ENCODE data around the gene FBRSL1.
A peak's percentile ranks its signal among the peaks of the same experiment; 100 is the strongest.

FBRSL1 gene

GRCh38 chr12:132502149-132502881, 12.4 kb downstream of the FBRSL1 start:
- H3K4me3 ChIP-seq (replicated peaks in 1 of 2; ENCODE audit: low read depth in 2 of 2, low read length in 2 of 2), result no peak overlapping the region
- TF ChIP-seq, protein P1, sequence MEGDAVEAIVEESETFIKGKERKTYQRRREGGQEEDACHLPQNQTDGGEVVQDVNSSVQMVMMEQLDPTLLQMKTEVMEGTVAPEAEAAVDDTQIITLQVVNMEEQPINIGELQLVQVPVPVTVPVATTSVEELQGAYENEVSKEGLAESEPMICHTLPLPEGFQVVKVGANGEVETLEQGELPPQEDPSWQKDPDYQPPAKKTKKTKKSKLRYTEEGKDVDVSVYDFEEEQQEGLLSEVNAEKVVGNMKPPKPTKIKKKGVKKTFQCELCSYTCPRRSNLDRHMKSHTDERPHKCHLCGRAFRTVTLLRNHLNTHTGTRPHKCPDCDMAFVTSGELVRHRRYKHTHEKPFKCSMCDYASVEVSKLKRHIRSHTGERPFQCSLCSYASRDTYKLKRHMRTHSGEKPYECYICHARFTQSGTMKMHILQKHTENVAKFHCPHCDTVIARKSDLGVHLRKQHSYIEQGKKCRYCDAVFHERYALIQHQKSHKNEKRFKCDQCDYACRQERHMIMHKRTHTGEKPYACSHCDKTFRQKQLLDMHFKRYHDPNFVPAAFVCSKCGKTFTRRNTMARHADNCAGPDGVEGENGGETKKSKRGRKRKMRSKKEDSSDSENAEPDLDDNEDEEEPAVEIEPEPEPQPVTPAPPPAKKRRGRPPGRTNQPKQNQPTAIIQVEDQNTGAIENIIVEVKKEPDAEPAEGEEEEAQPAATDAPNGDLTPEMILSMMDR (IDR thresholded peaks at IDR 0.05; ENCODE audit: low read depth, low read length), result no peak
- DNase-seq (ENCODE audit: low read depth in 2 of 2), result no peak

DNA sequence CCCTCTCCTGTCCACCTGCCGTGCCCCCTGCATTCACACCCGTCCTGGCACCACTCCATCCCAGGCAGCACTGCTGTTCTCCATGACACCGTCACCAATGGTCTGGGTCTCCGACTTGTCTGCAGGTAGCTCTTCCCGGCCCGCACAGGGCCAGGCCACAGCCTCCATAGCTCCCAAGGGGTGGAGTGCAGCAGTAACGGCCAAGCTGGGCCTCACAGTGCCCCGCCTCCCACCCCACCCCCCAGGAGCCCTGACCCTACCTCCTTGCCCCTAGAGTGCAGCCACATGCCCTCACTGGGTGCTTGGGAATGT, 12.9 kb downstream of the FBRSL1 start:
- TF ChIP-seq, protein P1 (IDR thresholded peaks at IDR 0.05; ENCODE audit: low read depth, low read length), result no peak
- H3K4me3 ChIP-seq (replicated peaks in 1 of 2; ENCODE audit: low read depth in 2 of 2, low read length in 2 of 2), result no peak overlapping the region
- DNase-seq (ENCODE audit: low read depth in 2 of 2), result no peak

- peak in 1 of 2 donors; percentile 60 for DNase-seq (ENCODE audit: low read depth in 2 of 2)
- TF ChIP-seq, protein P1 (IDR thresholded peaks at IDR 0.05; ENCODE audit: low read depth, low read length), result no peak
- no peak overlapping the region for H3K4me3 ChIP-seq (replicated peaks in 1 of 2; ENCODE audit: low read depth in 2 of 2, low read length in 2 of 2)
Measured at GRCh38 chr12:132503618-132504204, 13.8 kb downstream of the FBRSL1 start.

GRCh38 chr12:132505105-132505851, 15.3 kb downstream of the FBRSL1 start:
- no peak overlapping the region for H3K4me3 ChIP-seq (replicated peaks in 1 of 2; ENCODE audit: low read depth in 2 of 2, low read length in 2 of 2)

DNA sequence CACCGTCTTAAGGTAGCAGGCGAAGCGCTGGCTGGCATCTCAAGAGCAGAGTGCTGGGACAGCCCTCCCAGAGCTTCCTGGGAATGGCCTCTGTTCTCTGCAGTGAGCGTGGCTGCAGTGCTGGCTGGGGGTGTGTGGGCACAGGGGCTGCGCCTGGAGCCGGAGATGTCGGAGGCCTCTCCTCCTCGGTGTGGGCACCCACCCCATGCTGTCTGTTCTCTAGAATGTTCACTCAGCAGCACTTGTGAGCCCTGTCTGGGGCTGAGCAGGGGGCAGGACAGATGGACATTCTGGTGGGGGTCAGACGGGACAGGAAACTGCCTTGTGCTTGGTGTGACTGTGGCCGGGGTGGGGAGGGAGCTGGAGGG, 15.9 kb downstream of the FBRSL1 start:
- H3K4me3 ChIP-seq (replicated peaks in 1 of 2; ENCODE audit: low read depth in 2 of 2, low read length in 2 of 2), result no peak overlapping the region
- TF ChIP-seq, protein P1 (IDR thresholded peaks at IDR 0.05; ENCODE audit: low read depth, low read length), result no peak
- no peak for DNase-seq (ENCODE audit: low read depth in 2 of 2)

More at GRCh38 chr12:132505105-132505851, 15.3 kb downstream of the FBRSL1 start:
- DNase-seq (ENCODE audit: low read depth in 2 of 2), result no peak
- TF ChIP-seq, protein P1 (IDR thresholded peaks at IDR 0.05; ENCODE audit: low read depth, low read length), result no peak

DNA sequence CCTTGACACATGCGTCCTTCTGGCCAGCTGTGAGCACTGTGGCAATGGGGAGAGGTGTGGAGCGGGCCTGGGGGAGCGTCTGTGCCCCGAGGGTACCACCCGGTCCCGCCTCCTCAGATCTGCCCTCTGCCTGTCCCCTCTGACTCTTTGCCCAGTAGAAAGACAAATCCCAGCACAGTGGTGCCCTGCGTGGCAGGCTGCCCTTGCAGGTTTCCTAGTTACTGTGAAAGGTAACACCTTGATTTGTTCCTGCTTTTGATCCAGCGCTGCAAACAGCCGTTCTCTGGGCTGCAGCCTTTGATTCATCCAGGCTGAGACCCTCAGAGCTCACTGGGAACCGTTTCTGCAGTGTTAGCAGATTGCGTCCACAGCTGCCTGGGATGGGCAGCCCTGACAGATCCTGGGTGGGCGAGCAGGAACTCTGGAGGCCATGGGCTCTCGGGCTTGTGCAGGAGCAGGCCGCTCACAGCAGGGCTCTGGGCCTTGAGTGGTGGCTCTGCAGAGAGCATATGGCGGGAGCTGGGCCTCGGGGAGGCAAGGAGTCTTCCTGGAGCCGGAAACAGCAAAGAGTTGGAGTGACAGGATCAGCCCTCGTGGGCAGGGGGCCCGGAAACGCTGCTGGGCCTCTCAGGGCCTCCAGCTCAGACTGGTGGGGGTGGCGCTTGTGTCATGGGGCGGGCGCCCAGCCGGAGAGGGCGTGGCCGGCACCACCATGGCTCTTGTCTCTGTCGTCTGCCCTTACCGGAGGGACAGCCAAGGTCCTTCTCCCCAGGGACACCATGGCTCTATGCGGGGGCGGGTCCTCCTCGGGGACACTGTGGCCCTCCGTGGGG, 16.6 kb downstream of the FBRSL1 start:
- H3K4me3 ChIP-seq (replicated peaks in 1 of 2; ENCODE audit: low read depth in 2 of 2, low read length in 2 of 2), result peak overlapping the region; percentile 18 to 19
- DNase-seq (ENCODE audit: low read depth in 2 of 2), result peak; percentile 66 to 89
- TF ChIP-seq, protein P1 (IDR thresholded peaks at IDR 0.05; ENCODE audit: low read depth, low read length), result no peak

Measured in cardiac fibroblast (primary cell).